HG03097 (cell line): ENCODE measurements around the gene AKAP6.
"Not testable (repeated sequence)": the region's sequence is repeated elsewhere in the genome, so short reads cannot be mapped to it uniquely, and the experiment has no call there.

ENCODE experiments used
- ATAC-seq: cut with Tn5 transposase; IDR thresholded peaks from one replicate; pipeline ENCODE4 v1.9.1; 2021; ENCODE audit not compliant: unreplicated experiment, low FRiP score

The AKAP6 gene

GRCh38 chr14:32785585-32785984 is 456.5 kb downstream of the AKAP6 start:
- no peak for ATAC-seq

DNA sequence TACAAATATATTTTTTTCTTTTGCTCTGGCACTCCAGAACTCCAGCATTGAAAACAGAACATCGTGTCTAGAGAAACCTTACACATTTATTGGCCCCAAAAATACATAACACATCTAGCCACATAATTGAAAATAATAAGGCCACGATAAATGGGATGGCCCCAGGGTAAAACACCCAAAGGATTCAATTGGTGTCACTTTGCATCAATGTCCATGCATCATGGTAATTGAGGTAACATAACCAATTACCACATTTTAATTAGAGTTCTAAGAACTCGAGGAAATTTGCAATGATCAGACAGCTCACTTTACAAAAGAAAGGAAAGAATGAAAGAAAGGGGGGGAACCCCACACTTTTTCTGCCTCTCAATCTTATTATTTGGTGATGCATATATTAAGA is 457.8 kb downstream of the AKAP6 start:
- no peak for ATAC-seq

DNA sequence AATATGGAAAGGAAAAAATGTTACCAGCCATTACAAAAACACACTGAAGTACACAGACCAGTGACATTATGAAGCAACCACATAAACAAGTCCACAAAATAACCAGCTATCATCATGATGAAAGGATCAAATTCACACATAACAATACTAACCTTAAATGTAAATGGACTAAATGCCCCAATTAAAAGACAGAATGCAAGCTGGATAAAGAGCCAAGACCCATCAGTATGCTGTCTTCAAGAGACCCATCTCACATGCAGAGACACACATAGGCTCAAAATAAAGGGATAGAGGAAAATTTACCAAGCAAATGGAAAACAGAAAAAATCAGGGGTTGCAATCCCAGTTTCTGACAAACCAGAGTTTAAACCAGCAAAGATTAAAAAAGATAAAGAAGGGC is 463.9 kb downstream of the AKAP6 start:
- ATAC-seq = not testable (repeated sequence)

- ATAC-seq = no peak
These were observed 471.2 kb downstream of the AKAP6 start for GRCh38 chr14:32800320-32800719.

GRCh38 chr14:32802295-32802694 is 473.2 kb downstream of the AKAP6 start:
- no peak for ATAC-seq

DNA sequence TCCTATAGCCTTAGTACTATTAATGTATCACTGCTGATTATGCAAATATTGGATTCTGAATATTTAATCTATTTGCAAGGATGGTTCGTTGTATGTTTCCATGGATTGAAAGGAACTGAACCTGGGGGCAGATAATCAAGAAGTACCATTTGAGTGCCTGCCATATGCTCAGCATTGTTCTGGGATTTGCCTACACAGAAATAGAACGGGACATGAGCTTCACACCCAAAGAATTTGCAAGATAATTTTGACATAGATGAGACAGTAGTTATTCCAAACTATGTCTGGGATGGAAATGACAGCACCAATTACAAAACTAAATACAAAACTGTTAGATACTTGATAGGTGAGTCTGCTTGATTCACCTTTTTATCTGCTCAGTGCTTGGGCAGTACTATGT is 476.9 kb downstream of the AKAP6 start:
- no peak for ATAC-seq

GRCh38 chr14:32808644-32809043 is 479.5 kb downstream of the AKAP6 start:
- ATAC-seq = no peak

- ATAC-seq = no peak
These were observed 480.2 kb downstream of the AKAP6 start for GRCh38 chr14:32809255-32809654.

DNA sequence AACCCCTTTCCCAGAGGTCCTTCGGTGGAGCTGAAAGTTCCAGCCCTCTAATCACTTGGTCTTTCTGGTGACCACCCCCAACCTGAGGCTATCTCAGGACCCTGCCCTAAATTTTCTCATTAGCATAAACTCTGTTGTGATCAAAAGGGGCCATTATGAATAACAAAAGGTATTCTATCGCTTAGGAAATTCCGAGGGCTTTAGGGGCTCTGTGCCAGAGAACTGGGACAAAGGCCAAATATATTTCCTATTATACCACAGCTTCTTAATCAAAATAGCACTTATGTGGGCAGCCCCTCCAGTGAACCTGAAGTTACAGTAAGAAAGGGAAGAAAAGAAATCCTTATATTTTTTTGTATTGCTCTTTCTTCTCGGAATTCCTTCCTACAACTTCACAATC is 484.3 kb downstream of the AKAP6 start:
- no peak for ATAC-seq

GRCh38 chr14:32814721-32815120 is 485.6 kb downstream of the AKAP6 start:
- ATAC-seq = no peak

GRCh38 chr14:32816588-32816987 is 487.5 kb downstream of the AKAP6 start:
- ATAC-seq = no peak

DNA sequence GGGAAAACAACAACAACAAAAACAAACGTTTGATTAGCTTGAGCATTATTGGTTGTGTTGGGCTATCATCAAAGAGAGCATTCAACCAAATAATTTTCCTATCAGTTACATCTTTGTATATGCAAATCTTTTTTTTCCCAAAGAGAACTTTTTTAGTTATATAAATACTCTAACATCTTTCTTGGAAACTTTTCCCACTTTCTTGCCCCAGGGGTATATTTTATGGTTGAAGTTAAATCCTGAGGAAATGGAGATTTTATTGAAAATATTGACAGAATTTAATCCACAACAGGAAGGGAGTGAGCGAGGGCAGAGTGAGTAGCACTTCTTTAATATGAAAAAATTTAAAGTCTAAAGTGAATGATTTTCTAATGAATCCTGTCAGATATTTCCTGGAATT is 488.7 kb downstream of the AKAP6 start:
- ATAC-seq = no peak

DNA sequence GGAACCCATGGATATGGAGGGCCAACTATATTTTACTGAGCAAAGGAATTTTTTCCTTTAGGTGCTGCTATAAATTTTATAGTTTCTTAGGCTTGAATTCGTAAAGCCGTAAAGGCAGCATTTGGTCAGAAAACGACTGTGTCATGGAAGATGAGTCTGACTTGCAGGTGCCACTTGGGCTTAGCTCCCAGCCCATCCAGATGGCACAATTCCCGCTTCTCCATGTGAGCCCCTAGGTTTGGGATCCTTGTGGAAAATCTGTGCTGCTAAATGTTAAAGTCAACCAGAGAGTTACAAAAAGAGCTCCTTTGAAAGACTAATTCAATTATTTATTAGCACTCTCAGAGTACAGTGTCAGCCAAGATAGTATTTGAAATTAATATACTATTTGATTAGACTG is 489.5 kb downstream of the AKAP6 start:
- no peak for ATAC-seq

DNA sequence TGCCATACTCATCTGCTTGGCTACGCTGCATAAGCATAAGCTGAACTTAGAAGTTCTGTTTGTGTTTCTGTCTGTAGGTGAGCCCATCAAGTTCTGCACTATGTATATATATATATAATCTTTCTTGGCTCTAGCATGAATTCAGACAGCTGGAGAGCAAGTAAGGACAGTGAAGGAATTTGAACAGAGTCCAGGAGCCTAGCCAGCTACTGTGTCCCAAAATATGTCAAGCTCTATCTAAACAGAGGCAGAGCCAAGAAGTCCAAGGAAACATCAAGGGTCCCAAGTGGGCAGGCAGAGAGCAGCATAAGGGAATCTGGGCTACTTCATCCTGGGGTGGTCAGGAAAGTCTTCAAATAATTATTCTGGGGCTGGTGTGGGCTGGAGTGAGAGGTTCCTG is 491.1 kb downstream of the AKAP6 start:
- ATAC-seq = no peak

DNA sequence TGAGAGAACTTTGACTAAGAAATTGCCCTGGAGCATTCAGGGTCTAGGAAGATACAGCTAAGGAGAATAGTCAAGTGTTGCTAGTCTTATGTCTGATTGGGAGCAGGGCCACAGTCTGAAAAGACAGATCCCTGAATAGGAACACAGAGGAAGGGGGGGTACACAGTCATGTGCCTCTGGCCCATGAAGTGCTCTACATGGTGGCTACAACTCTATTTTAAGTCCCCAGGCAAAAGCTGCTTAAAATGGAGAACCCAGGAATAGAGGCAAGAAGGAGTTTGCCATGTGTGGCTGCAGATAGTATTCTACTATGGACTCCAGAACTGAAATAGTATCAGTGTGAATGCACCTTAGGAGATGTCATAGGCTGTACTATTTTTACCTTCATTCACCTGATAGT is 491.6 kb downstream of the AKAP6 start:
- ATAC-seq = no peak

- no peak for ATAC-seq
These were observed 493.0 kb downstream of the AKAP6 start for GRCh38 chr14:32821964-32822653.

- ATAC-seq = no peak
These were observed 494.6 kb downstream of the AKAP6 start for GRCh38 chr14:32823706-32824105.

- ATAC-seq = no peak
These were observed 495.1 kb downstream of the AKAP6 start for GRCh38 chr14:32824195-32824594.

GRCh38 chr14:32825058-32825457 is 496.0 kb downstream of the AKAP6 start:
- no peak for ATAC-seq

DNA sequence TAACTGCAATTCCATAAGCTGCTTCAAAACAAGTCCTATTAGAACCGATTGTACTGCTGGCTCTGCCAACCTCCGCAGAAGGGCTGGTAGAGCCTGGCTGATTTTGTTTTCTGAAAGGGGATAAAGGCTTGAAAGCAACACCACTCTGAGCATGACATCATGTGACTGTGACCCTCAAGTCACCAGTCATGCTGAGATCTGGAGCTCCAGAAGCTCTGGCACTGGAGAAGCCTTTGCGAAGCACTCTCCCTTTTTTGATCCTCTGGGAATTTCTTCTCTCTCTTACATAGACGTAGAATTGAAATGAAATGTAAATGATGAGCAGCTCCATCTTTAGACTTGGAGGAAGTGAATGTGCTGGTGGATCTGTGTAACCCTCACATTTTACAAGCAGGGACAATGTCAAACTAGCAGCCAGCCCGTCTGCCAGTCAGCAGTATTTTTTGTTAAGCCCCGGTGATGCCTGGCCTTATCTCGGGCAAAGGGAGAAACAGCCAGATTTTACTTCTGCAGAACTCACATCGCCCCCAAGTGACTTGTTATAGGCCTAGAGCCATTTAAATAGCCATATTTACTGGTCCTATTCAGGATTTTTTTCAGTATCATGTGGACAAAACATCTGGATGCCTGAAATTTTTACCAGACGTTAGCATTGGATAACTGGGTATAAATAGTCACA is 497.4 kb downstream of the AKAP6 start:
- no peak for ATAC-seq

GRCh38 chr14:32827514-32827913 is 498.4 kb downstream of the AKAP6 start:
- no peak for ATAC-seq

DNA sequence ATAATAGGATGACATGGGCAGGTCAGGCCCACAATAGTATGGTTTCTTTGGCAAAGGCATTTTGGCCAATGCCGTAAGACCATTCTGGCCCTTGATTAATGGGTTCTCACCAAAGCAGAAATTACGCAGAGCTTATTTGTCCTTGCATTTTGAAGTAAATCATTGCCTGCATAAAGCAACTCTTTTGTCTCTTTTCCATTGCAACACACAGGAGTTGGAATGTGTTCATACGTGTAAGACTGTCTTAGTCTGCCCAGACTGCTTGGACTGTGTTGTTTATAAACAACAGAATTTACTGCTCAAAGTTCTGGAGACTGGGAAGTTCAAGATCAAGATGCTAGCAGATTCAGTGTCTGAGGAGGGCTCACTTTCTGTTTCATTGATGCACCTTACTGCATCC is 506.8 kb downstream of the AKAP6 start:
- no peak for ATAC-seq
